ENCODE data around the gene PSMD8.

GRCh38 chr19:38361633-38362075 lies 12.7 kb upstream of the PSMD8 start:
- no peak for TF ChIP-seq TAF1 (IDR thresholded peaks at IDR 0.05; ENCODE audit: borderline replicate concordance, low read depth, low read length)
- TF ChIP-seq POLR2A (IDR thresholded peaks at IDR 0.05; ENCODE audit: low read depth, low read length), result no peak

Data from GM12892 (cell line).